Activated CD4-positive, alpha-beta T cell treated with anti-CD3 and anti-CD28 coated beads, Interleukin-2, amount 50 U/mL, for 24 hours (primary cell): Measurements from ENCODE around the gene PRMT5.
A peak's percentile ranks its signal among the peaks of the same experiment; 100 is the strongest.

Experiments
- DNase-seq, 2 donors: peaks; one replicate each; pipeline ENCODE4 v3.0.0-alpha.2; 2020; ENCODE audit warnings: low read depth in 1 of 2, low spot score in 1 of 2

The PRMT5 gene

GRCh38 chr14:22878271-22879246 lies 50.6 kb downstream of the PRMT5 start:
- no peak for DNase-seq

- DNase-seq, result no peak
Observed at GRCh38 chr14:22877000-22877501, 52.1 kb downstream of the PRMT5 start.

GRCh38 chr14:22875748-22876319 lies 53.3 kb downstream of the PRMT5 start:
- DNase-seq, result no peak

- no peak for DNase-seq
Observed at GRCh38 chr14:22875003-22875747, 54.0 kb downstream of the PRMT5 start.

GRCh38 chr14:22872833-22873520 lies 56.2 kb downstream of the PRMT5 start:
- no peak for DNase-seq

DNA sequence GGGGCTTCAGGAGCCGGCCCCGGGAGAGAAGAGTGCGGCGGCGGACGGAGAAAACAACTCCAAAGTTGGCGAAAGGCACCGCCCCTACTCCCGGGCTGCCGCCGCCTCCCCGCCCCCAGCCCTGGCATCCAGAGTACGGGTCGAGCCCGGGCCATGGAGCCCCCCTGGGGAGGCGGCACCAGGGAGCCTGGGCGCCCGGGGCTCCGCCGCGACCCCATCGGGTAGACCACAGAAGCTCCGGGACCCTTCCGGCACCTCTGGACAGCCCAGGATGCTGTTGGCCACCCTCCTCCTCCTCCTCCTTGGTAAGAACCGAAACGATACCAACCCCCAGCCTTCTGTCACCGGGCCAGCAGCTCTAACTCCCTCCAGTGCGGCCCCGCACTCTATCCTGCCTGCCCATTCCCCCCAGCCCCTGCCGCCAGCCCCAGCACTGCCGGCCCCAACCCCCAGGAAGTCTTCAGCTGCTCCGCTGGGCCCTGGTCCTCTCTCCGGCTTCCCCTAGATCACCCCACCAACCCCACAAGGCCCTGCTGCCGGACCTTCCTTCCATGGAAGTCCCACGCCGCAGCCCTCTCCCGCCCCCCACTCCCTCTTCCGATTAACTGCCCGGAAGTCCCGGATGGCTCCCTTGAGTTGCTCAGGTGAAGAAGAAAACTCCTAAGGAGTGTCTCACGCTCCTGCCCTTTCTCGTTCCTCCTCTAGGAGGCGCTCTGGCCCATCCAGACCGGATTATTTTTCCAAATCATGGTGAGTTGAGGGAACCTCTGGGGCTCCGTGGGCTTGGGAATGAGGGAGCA lies 56.9 kb downstream of the PRMT5 start:
- peak; percentile 56 to 63 for DNase-seq

DNA sequence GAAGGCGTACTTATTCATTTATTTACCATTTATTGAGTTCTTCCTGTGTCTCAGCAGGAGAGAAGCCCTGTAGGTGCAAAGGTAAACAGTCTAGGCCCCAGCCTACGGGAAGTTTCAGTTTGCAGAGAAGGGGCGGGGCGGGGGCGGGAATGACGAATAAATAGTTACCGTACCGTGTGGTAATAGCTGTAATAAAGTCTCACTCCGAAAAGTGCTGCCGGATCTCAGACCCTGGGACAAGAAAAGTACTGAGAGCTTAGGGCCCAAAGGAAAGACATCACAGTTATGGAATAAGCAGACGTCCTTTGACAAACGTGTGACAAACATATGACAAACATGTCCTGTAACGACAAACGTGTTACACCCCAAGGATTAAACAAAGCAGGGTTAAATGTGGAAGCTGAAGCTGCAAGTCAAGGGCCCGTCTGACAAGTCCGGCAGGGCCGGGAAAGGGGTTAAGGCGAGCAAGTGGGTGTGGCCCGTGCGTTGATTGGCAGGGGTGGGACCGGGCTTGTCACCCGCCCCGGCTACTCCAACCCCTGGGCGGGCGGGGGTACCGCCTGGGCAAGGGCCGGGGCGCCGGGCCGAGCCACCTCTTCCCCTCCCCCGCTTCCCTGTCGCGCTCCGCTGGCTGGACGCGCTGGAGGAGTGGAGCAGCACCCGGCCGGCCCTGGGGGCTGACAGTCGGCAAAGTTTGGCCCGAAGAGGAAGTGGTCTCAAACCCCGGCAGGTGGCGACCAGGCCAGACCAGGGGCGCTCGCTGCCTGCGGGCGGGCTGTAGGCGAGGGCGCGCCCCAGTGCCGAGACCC lies 57.7 kb downstream of the PRMT5 start, which contains the start of gene LRP10:
LRP10 (plus strand) TSS at position 517 of the 809 bp plus-strand sequence. CDS start 564 bp downstream, outside the sequence.
- DNase-seq, result peak; percentile 57 to 65

- DNase-seq, result no peak
Observed at GRCh38 chr14:22870811-22871223, 58.4 kb downstream of the PRMT5 start.
